Bone marrow (tissue), 2 donors: ENCODE measurements around the gene DLGAP1.

Experiments used
- DNase-seq, 2 donors: peaks; one replicate each; lab custom pipeline; 2025; lab: John Stamatoyannopoulos, UW

Gene DLGAP1

DNA sequence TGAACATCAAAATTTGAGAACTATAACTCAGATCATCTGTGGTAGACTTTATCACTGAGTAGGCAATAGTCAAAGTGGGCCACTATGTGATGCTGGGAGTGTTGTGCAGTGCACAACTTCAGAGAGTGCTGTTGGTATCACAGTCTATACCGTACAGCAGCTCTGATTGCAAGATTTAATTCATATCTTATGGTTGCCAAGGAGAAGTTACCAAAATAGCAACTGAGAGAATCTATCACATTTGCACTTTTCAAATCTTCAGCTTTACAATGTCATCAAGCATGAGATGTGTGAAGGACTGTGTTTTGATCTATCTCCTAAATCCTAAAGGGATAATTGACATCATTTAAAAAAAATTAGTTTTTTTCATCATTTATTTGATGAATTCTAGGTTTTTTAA lies 216.1 kb downstream of the DLGAP1 start:
- DNase-seq: no peak

DNA sequence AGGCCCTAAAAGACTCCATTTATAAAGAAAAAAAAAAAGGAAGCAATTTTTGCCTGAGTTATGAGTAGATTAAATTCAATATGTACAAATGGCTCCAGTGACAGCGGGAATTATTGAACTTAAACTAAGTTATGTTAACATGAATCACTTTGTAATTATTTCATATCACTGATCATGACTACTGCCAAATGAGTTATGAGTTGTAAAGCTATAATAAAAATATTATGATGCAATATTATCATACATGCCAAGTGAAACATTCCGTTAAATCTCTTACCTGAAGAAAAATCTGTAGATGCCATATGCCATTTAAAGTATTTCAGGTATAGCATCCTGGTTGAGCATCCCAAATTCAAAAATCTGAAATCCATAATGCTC lies 217.5 kb downstream of the DLGAP1 start:
- DNase-seq: no peak

DNA sequence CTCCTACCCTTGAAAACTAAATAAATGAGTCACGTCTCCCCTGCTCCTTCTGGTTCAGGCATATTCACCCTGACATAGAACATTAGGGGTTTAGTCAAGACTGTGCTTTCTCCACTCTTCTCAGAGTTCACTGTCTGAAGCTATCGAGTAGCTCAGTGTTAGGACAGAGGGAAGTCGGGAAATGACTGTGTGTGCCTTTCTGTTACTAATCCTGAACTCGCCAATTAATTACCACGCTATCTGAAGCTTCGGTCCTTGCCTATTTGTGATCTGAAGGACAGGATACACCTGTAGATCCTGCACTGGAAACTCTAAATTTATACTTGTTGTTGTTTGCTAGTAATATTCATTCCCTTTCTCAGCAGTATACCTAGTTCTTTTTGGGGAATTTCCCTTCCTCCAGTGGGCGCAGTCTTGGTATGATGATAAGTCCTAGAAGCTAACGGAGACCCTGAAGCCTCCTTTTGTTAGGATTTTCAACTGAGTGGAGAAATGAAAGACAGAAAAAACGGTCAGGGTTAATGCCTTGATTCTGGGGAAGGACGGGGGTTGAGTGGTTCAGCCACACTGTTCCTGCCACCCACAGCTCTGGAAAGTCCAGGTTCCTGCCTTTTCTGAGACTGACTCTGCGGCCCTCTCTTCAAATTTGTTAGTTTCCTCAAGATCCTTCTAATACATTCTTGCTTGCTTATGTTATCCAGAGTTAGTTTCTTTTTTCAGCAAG lies 218.0 kb downstream of the DLGAP1 start:
- no peak for DNase-seq

DNA sequence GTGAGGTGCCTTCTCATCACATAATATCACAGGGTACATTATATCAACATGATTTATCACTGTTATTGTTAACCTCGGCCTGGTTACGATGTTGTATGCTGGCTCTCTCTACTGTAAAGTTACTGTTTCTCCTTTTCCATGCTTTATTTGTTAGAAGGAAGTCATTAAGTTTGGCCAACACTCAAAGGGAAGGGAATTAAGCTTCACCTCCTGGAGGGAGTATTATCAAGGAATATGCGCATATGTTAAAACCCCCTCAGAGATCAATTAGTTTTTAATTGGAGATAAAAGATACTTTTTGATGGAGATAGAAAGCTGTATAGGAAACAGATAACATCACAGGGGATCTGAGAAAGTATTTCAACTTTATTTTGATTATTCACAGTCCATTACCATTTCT lies 221.6 kb downstream of the DLGAP1 start:
- no peak for DNase-seq

DNA sequence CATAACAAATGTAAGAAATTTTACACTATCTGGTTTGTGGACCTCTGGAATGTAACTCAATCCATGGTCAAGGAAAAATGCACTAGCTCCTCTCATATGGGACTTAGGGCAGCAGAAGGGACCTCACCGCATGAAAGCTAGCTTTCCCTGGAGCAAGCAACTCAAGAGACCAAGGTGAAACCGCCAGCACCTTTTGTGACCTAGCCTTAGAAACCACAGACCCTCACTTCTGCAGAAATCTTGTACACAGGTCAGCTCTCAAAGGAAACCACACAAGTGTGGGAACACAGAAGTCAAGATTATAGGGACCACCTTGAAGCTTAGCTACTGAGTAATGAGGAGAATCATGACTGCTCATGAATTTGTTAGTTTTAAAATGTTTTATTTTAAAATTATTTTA lies 222.5 kb downstream of the DLGAP1 start:
- DNase-seq: no peak

DNA sequence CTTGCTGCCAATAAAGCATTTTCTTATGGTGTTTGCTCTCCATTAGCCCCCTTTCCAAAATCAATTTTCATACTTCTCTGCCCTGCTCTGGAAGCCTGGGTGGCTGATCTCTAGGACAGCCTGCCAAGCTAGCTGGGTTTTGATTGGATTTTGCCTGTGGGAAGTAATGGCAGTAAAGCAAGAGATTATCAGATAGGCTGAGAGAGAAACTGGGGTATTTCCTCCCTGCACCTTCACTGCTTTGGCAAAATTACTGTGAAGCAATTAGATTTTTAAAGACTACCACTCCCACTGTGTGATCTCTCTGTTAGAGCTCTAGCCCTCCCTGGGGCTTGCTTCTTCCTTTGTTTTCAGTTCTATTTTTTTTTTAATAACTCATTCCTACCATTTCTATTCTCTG lies 223.8 kb downstream of the DLGAP1 start:
- no peak for DNase-seq

DNA sequence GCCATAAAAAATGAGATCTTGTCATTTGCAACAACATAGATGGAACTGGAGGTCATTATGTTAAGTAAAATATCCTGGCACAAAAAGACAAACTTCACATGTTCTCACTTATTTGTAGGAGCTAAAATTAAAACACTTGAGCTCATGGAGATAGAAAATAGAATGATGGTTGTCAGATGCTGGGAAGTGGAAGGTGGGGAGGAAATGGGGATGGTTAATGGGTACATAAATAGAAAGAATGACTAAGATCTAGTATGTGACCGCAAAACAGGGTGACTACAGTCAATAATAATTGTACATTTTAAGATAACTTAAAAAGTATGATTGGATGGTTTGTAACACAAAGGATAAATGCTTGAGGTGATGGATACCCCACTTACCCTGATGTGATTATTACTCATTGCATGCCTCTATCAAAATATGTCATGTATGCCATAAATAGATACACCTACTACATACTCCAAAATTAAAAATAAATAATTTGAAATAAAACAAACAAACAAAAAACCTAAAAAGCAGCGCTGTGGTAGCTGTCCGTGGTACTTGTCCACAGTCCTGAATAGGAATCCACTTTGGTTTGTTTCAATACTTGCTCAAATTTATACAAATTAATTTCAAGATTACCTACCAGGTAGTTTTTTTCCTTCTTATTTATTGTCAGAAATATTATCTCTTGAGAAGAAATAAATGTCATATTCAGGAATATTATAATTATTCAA lies 224.5 kb downstream of the DLGAP1 start:
- DNase-seq: no peak

DNA sequence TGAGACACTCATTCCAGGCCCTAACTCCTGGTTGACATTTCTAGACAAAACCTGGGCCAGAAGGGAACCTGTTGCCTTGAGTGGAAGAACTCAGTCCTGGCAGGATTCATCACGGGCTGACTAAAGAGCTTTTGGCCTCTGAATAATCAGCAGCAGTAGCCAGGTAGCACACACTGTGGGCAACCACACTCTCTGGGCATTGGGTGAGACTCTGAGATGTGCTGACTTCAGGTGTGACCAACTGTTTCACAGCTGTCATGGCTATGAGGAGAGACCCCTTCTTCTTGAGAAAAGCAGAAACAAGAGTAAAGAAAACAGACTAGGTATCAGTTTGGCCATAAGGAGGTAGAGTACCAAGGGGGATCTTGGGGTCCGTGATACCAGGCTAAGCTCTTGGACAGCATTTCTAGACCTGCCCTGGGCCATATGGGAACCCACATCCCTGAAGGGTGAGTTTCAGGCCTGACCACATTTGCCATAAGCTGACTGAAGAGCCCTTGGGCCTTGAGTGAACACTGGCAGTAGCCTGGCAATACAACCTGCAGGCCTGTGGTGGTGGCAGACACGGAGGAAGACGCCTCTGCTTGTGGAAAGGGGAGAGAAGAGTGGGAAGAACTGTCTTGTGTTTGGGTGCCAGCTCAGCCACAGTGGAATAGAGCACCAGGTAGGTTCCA lies 230.9 kb downstream of the DLGAP1 start:
- no peak for DNase-seq

DNA sequence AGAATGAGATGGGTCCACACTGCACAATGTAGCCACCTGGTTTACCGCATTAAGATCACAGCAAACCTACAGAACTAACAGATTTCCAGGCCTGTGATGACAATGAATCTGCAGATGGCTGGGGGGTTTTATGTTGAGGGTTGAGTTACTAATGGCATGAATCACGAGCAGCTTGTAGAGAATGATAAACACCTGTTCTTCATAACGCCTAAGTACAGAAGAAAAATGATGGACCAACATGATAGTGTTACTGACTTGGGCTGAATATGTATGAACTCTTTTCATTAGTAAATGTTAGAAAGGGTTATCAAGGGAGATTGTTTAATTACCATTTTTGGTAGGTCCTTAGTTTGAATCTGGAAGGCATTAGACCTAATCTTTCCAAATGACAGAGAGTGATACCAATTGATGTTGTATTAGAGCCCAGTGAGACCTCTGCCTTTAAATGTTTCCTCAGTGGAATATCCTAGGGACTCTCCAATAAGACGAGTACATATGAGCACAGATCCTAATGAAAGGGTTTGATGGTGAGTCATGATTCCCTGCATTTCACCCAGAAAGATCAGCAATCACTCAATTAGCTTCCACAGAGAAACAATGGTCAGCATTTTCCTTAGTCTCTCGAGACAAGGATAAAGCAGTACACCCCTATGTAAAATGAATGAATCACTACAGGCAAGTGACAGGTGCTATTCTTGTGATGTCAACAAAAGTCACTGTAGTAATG lies 243.8 kb downstream of the DLGAP1 start:
- no peak for DNase-seq

DNA sequence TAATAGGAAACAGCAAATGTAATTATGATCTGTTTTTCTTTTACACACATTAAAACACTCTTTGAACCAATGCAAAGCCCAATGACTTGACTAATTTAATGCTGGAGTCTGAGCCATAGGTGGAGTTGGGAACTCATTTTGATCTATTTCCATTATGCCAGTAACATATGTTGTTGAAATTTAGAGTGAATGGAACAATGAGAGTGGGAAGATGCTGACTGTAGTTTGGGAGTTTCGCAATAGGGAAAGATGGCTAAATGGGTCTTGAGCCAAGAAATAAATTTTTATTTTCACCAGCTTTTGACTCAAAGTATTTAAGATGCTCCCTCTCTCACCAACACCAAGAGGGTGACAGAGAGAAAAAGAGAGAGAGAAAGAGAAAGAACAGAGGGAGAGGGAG lies 246.7 kb downstream of the DLGAP1 start:
- no peak for DNase-seq

DNA sequence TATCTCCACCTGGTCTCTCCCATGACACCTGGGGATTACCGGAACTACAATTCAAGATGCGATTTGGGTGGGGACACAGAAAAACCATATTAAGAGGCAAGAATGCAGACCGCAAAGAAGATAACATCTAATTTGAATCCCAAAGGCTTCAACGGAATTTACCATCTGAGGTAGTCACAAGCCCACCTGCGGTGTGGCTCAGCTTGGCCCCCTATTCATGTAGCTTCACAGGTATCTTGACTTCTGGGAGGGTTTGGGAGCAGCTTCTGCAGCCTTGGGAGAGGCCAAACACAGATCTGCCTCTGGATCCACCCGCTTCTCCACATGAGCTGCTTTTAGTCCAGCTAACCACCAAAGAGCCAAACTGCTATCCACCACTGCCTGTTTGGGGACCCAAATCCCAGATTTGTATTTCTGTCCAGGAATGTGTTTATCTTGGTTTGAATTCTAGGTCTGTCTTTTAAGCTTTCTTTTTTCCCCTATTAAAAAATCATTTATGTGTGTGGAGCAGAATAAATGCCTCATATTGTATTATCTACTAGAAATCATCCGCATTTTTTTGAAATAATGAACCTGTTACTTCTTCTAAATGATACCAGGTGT lies 247.6 kb downstream of the DLGAP1 start:
- DNase-seq: no peak

DNA sequence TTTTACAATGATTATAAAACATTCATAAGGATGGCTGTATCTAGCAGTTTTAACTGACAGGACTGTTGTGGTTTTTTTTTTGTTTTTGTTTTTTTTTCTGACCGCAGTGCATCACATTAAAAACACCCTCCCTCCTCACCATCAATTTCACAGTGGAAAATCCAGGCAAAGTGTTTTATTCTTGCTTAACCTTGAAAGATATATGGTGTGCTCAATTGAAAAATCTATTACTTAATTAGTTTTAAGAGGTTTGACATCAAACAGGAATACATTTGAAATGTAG lies 250.7 kb downstream of the DLGAP1 start:
- no peak for DNase-seq

DNA sequence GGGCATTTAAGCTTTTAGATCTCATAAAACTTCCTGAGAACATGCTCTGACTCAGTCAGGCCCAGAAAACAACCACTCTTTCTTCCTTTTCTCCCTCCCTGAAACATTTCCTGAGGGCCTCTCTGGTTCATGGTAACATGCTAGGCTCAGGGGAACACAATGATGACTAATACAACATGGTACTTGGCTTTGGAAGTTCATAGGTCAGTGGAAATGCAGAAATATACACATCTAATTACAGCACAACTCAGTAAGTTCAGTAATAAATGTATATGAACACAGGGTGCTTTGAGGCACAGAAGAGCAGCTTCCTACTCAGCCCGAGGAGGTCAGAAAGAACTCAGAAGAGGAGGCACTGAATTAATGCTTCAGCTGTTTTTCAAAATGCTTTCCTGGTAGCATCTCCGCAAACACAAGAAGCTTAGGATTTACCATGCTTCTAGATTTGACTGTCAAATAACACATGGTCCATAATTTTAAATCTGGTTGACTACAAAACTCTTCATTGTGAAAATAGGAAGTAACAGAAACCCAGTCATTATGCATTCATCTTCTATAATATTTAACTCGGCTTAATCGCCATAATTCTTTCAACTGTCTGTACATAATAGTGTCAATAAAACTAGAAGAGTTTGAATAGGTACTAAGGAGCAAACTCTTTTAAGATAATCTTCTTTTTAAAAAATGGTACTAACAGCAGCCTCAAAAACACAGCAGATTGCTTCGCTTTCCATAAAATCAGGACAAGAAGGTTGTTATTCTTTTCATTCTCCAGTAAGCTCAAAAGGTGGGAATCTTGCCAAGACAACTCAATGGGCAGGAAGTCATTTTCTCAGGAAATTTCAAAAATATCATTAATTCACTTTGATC lies 251.3 kb downstream of the DLGAP1 start:
- DNase-seq: no peak

DNA sequence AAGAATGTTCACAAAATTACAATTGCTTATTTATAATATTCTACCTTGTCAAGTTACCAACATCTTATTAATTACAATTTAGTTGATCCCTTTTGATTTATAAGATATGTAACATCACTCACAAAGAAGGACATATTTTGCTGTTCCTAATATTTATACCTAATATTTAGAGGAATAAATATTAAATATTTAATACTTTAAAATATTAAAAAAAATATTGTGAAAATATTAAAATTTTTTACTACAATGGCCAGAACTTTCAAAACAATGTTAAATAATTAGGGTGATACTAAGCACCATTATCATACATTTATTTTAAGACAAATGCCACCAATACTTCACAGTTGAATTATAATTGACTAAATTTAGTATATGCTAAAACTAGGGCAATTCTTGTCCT lies 254.7 kb downstream of the DLGAP1 start:
- no peak for DNase-seq

DNA sequence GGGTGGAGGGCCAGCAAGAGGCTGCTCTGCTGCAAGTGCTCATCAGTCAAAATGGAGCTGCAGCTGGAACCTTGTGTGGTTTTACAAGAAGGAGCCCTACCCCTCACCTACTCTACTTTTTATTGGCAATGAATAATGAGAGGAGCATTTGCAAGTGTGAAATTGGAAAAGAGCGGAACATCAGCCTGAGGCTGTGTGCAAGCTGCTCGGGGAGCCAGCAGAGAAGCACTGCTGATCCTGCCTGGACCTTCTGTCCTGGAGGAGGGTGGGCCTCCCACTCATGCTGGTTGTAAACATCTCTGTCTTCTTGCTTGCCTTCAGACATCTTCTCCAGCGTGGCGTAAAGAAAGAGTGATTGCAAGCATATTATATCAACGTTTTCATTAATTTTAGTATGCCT lies 256.2 kb downstream of the DLGAP1 start:
- DNase-seq: no peak

DNA sequence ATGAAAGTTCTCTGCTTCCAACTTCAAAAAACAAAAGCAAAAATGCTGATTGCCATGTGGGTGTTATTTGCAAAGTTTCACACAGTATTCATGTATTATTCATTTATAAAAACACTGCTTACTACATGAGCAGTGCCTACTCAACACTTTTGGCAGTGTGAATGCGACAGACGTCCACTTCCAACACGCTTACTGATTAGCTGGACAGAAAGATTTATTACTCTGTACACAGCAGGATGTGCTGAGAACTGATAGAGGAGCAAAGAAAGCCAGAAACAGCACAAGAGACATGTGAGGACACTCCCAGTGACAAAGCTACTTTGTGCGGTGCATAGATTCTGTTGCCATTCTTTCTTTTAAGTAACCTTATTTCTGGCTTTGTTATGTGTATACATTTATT lies 258.8 kb downstream of the DLGAP1 start:
- DNase-seq: no peak

DNA sequence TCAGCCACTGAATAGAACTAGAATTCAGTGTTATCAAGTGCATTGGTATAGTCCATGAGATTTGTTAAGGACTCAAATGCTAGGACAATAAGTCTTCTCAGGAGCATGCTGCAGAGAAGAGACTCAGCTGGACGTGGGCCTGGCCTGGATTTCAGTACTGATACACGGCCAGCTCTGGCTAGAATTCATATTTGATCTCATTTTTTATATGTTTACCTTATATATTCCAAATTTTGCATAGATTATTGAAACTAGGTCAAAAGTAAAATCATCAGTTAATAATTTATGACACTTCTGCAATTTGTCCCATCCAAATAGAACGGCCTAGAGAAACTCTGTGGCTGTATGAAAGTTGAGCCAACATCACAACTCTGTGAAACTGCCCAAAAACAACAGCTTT lies 262.0 kb downstream of the DLGAP1 start:
- DNase-seq: no peak

DNA sequence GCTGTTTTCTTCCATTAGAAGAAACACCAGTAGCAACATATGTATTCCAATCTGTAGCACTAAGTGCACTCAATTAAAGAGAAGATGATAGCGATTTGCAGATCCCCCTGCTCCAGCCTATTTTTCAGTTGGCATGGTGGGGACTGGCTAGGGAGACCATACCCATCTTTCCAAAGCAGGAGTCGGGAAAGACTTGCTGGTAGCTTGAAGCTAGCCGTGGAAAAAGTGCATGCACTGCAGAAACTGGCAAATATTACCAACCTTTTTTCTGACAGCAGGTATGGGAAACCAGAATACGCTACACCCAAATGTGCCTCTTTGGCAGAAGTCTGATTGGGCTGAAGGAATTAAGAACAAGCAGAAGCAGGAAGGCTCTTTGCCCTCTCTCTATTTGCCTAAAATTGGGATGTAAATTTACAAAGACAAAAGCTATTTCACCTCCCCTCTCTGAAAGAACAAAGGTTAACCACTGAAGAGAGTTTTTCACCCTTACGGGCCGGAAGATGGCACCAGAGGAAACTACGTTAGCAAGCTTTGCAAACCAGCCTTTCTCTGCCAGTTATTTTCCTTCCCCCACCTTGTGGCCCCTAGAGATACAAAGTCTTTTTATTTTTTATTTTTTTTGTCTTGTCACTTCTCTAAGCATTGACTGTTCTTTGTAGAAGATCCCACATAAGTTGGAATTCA lies 273.1 kb downstream of the DLGAP1 start:
- DNase-seq: no peak

DNA sequence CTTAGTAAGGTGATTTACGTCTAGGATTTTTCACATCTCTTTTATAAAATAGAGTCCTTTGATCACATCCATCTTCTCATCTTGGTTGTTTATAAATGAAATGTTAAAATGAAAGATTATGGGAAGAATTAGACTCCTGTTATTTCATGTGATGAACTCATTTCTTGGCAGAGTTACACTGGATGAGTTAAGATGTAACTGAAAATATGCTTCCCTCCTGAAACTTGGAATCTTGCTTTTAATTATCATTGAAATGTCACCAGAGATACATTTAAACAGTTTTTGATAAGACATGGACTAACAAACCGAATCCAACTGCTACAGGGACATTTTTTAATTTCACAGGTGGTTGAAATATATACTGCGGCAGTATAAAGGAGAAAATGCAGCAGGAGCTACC lies 274.0 kb downstream of the DLGAP1 start:
- DNase-seq: no peak

DNA sequence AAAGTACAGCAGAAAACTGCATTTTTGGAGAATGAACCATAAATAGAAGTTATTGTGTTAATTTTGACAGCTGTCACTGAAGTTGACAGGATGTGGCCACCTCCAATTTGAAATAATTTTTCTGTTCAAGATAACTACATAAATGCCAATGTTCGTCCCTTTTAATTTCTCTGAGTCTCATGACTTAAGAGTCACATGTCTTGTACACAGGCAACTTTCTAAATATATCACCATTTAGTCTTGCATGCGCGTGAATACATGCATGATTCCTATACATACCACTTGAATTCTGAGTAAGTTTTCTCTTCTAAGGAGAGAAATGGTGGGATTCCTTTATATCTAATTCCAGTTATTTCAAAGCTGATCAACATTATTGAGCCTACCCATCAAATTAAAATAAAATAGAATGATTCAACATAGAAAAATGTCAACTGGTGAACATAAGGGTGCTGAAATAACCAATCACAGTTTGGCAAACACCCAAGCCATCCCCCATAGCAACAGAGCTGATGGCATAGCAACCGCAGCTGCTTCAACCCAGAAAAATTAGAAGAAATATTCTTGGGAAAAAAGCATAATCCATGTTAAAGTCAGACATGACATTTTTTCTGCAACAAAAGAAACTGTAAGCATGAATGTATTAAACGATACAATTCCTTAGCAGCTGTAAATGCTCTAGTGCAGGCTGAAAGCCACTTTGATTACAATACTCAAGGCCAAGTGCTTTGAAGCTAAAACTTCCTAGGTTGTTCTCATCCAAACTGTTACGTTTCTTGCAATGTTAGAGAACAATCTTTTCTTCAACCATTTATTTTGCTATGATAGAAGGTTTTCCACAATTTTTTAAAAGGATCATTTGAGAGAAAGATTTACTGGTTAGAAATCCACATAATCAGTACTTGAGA lies 282.7 kb downstream of the DLGAP1 start:
- no peak for DNase-seq
